ENCODE results near the gene MED9. TPM values are rescaled to one million over a fixed set of nuclear protein-coding genes. Genes with fewer than 3 reads are reported as not detected.

Gene MED9
- total and polyA plus RNA-seq, 4 donors: 6.4 to 12.5 (median 8.8) TPM

DNA sequence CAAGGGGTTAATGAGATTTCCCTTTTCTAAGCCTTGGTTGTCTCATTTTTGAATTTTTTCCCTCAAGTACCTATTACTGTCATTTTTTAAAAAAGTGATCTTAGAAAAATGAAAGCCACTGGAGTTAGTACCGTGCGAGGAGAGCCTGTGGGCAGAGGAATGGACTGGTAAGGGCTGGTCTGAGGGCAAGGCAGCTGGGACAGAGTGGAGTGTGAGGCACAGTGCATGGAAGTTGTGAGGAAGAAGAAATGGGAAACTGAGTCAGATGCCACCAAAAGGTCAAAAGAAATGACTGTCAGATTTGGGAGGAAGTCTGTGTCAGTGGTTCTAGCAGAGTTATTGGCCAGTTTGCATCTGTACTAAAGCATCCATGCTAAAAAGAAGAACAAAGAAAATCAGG is 11.2 kb downstream of the MED9 start:
- H3K9me3 ChIP-seq (ENCODE audit: control insufficient read depth in 4 of 4, low read length in 3 of 4): no peaks in the 10 kb centered on the region
- no peak overlapping the region for H3K4me3 ChIP-seq (ENCODE audit: low read depth in 1 of 3, low read length in 3 of 3)
- DNase-seq (ENCODE audit: low spot score): no peak
- no peaks in the 10 kb centered on the region for H3K27me3 ChIP-seq (ENCODE audit: control insufficient read depth in 4 of 4, insufficient read depth in 4 of 4, low read length in 3 of 4)
- peaks cover 7 to 29% (median 13%) of the 10 kb centered on the region in 4 donors for H3K36me3 ChIP-seq (ENCODE audit: control insufficient read depth in 4 of 4, insufficient read depth in 3 of 4, low read depth in 1 of 4, low read length in 3 of 4)
- no peaks in the 10 kb centered on the region for H3K4me1 ChIP-seq (ENCODE audit: control insufficient read depth in 4 of 4, insufficient read depth in 4 of 4, low read length in 3 of 4)
- no peak overlapping the region for H3K27ac ChIP-seq (ENCODE audit: low read depth in 1 of 2, low read length in 2 of 2)
- over 99% methylated on average over 2 of the region's 2 CpGs for WGBS
- TF ChIP-seq YY1 (IDR thresholded peaks at IDR 0.05): no peak
- TF ChIP-seq, protein P1, sequence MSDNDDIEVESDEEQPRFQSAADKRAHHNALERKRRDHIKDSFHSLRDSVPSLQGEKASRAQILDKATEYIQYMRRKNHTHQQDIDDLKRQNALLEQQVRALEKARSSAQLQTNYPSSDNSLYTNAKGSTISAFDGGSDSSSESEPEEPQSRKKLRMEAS (IDR thresholded peaks at IDR 0.05): no peak
- no peak for TF ChIP-seq NR2F2 (IDR thresholded peaks at IDR 0.05)
- TF ChIP-seq FOXA2 (IDR thresholded peaks at IDR 0.05): no peak
- no peak overlapping the region for H3K9ac ChIP-seq (ENCODE audit: low read depth in 1 of 2, low read length in 2 of 2)

DNA sequence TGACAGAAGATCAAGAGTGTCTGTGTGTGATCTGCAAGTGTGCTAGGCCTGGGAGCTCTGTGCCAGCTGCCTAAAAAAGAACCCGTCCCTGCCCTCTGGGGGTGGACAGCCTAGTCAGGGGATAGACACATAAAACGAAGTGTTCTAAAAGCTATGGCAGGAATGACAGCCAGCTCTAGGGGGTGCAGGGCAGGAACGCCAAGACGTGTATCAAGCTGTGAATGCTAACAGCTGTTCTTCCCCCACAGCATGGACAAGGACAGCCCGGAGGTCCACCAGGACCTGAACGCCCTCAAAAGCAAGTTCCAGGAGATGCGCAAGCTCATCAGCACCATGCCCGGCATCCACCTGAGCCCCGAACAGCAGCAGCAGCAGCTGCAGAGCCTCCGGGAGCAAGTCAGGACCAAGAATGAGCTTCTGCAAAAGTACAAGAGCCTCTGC is 14.3 kb downstream of the MED9 start:
- Histone ChIP-seq H3K9ac (ENCODE audit: low read depth in 1 of 2, low read length in 2 of 2) (no peak overlapping the region), H3K36me3 (ENCODE audit: control insufficient read depth in 4 of 4, insufficient read depth in 3 of 4, low read depth in 1 of 4, low read length in 3 of 4) (peaks cover 7 to 29% (median 12%) of the 10 kb centered on the region in 4 donors), H3K9me3 (ENCODE audit: control insufficient read depth in 4 of 4, low read length in 3 of 4) (no peaks in the 10 kb centered on the region), H3K4me3 (ENCODE audit: low read depth in 1 of 3, low read length in 3 of 3) (no peak overlapping the region), H3K27ac (ENCODE audit: low read depth in 1 of 2, low read length in 2 of 2) (no peak overlapping the region), H3K4me1 (ENCODE audit: control insufficient read depth in 4 of 4, insufficient read depth in 4 of 4, low read length in 3 of 4) (peaks cover 0 to 16% (median 7%) of the 10 kb centered on the region in 4 donors), H3K27me3 (ENCODE audit: control insufficient read depth in 4 of 4, insufficient read depth in 4 of 4, low read length in 3 of 4) (no peaks in the 10 kb centered on the region)
- TF ChIP-seq SP1 (IDR thresholded peaks at IDR 0.05) (no peak), FOXA1 (IDR thresholded peaks at IDR 0.05) (no peak), HNF4G (IDR thresholded peaks at IDR 0.05) (no peak)
- TF ChIP-seq, protein P2, sequence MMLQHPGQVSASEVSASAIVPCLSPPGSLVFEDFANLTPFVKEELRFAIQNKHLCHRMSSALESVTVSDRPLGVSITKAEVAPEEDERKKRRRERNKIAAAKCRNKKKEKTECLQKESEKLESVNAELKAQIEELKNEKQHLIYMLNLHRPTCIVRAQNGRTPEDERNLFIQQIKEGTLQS (IDR thresholded peaks at IDR 0.05): no peak
- no peak for DNase-seq (ENCODE audit: low spot score)
- 96% methylated on average over 10 of the region's 10 CpGs for WGBS

DNA sequence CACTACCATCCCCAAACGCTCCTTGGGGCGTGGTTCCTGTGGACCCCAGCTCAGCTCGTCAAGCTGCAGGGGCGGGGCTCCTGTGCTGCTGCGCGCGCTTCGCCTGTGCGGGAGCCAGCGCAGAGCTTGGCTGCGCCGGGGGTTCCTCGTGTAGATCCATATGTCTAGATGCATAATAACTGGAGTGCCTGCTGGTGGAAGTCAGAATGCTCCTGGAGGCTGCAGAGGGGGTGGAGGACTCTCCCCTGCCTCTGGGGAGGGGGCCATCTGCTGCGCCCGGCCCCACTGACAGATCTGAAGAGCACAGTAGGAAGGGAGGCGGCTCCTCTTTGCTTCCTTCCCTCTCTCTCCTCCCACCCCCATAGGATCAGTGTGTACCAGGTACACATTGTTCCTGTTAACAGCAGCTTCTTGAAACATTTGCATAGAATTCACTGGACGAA is 14.8 kb downstream of the MED9 start:
- DNase-seq (ENCODE audit: low spot score): no peak
- 92% methylated on average over 17 of the region's 17 CpGs for WGBS
- H3K27ac ChIP-seq (ENCODE audit: low read depth in 1 of 2, low read length in 2 of 2): no peak overlapping the region
- TF ChIP-seq NR2F2 (IDR thresholded peaks at IDR 0.05): no peak
- TF ChIP-seq GABPA (IDR thresholded peaks at IDR 0.05 in 1 of 2, conservative IDR thresholded peaks at IDR 0.05 in 1 of 2): no peak
- H3K36me3 ChIP-seq (ENCODE audit: control insufficient read depth in 4 of 4, insufficient read depth in 3 of 4, low read depth in 1 of 4, low read length in 3 of 4): peaks cover 7 to 29% (median 11%) of the 10 kb centered on the region in 4 donors
- H3K27me3 ChIP-seq (ENCODE audit: control insufficient read depth in 4 of 4, insufficient read depth in 4 of 4, low read length in 3 of 4): no peaks in the 10 kb centered on the region
- H3K4me3 ChIP-seq (ENCODE audit: low read depth in 1 of 3, low read length in 3 of 3): no peak overlapping the region
- peaks cover 0 to 16% (median 7%) of the 10 kb centered on the region in 4 donors for H3K4me1 ChIP-seq (ENCODE audit: control insufficient read depth in 4 of 4, insufficient read depth in 4 of 4, low read length in 3 of 4)
- no peaks in the 10 kb centered on the region for H3K9me3 ChIP-seq (ENCODE audit: control insufficient read depth in 4 of 4, low read length in 3 of 4)
- H3K9ac ChIP-seq (ENCODE audit: low read depth in 1 of 2, low read length in 2 of 2): no peak overlapping the region

DNA sequence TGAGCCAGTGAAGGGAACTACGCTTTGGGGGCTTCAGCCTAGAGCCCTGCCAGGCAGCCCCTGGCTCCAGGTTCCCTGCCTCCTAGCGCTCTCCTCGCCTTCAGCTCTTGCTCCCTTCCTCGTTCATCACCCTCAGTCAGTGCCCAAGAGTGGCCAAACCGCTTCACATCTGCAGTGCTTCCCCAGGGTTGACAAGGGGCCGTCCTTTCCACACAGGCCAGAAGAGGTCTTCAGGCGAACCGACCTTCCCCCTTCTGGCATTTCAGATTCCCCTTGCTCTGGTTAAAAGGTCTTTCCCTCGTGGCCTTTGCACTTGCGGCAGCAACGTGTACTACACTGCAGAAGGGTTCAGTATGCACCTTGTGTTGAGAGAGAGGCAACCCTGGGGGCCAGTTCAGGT is 15.3 kb downstream of the MED9 start:
- WGBS: 91% methylated on average over 11 of the region's 11 CpGs
- Histone ChIP-seq H3K27me3 (ENCODE audit: control insufficient read depth in 4 of 4, insufficient read depth in 4 of 4, low read length in 3 of 4) (no peaks in the 10 kb centered on the region), H3K4me3 (ENCODE audit: low read depth in 1 of 3, low read length in 3 of 3) (no peak overlapping the region), H3K36me3 (ENCODE audit: control insufficient read depth in 4 of 4, insufficient read depth in 3 of 4, low read depth in 1 of 4, low read length in 3 of 4) (peaks cover 7 to 29% (median 11%) of the 10 kb centered on the region in 4 donors), H3K9me3 (ENCODE audit: control insufficient read depth in 4 of 4, low read length in 3 of 4) (no peaks in the 10 kb centered on the region), H3K9ac (ENCODE audit: low read depth in 1 of 2, low read length in 2 of 2) (no peak overlapping the region), H3K4me1 (ENCODE audit: control insufficient read depth in 4 of 4, insufficient read depth in 4 of 4, low read length in 3 of 4) (peaks cover 0 to 16% (median 7%) of the 10 kb centered on the region in 4 donors), H3K27ac (ENCODE audit: low read depth in 1 of 2, low read length in 2 of 2) (no peak overlapping the region)
- TF ChIP-seq YY1 (IDR thresholded peaks at IDR 0.05): no peak
- TF ChIP-seq, protein P3, sequence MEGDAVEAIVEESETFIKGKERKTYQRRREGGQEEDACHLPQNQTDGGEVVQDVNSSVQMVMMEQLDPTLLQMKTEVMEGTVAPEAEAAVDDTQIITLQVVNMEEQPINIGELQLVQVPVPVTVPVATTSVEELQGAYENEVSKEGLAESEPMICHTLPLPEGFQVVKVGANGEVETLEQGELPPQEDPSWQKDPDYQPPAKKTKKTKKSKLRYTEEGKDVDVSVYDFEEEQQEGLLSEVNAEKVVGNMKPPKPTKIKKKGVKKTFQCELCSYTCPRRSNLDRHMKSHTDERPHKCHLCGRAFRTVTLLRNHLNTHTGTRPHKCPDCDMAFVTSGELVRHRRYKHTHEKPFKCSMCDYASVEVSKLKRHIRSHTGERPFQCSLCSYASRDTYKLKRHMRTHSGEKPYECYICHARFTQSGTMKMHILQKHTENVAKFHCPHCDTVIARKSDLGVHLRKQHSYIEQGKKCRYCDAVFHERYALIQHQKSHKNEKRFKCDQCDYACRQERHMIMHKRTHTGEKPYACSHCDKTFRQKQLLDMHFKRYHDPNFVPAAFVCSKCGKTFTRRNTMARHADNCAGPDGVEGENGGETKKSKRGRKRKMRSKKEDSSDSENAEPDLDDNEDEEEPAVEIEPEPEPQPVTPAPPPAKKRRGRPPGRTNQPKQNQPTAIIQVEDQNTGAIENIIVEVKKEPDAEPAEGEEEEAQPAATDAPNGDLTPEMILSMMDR (IDR thresholded peaks at IDR 0.05; ENCODE audit: low read depth, low read length, missing input control): no peak
- no peak for TF ChIP-seq RXRA (IDR thresholded peaks at IDR 0.05)
- no peak for DNase-seq (ENCODE audit: low spot score)

Measured in liver (tissue), 9 donors.